ENCODE results near the gene TMED8.
"Not testable (repeated sequence)": the region's sequence is repeated elsewhere in the genome, so short reads cannot be mapped to it uniquely, and the experiment has no call there.

TMED8 gene

GRCh38 chr14:77344377-77344996, 32.4 kb downstream of the TMED8 start:
- TF ChIP-seq CTCF (conservative IDR thresholded peaks at IDR 0.05; ENCODE audit: low read length), result no peak
- no peak overlapping the region for H3K4me3 ChIP-seq (ENCODE audit: low read length)
- no peak for DNase-seq (ENCODE audit: low read depth)

GRCh38 chr14:77343662-77344061, 33.2 kb downstream of the TMED8 start:
- DNase-seq (ENCODE audit: low read depth), result no peak
- TF ChIP-seq CTCF (conservative IDR thresholded peaks at IDR 0.05; ENCODE audit: low read length), result no peak

GRCh38 chr14:77342726-77343397, 34.0 kb downstream of the TMED8 start:
- no peak for TF ChIP-seq CTCF (conservative IDR thresholded peaks at IDR 0.05; ENCODE audit: low read length)
- no peak overlapping the region for H3K4me3 ChIP-seq (ENCODE audit: low read length)
- no peak for DNase-seq (ENCODE audit: low read depth)

More at GRCh38 chr14:77343662-77344061, 33.2 kb downstream of the TMED8 start:
- H3K4me3 ChIP-seq (ENCODE audit: low read length), result no peak overlapping the region

GRCh38 chr14:77340389-77340788, 36.5 kb downstream of the TMED8 start:
- H3K4me3 ChIP-seq (ENCODE audit: low read length), result no peak overlapping the region
- TF ChIP-seq CTCF (conservative IDR thresholded peaks at IDR 0.05; ENCODE audit: low read length), result no peak
- DNase-seq (ENCODE audit: low read depth), result no peak

- no peak for TF ChIP-seq CTCF (conservative IDR thresholded peaks at IDR 0.05; ENCODE audit: low read length)
- no peak overlapping the region for H3K4me3 ChIP-seq (ENCODE audit: low read length)
- DNase-seq (ENCODE audit: low read depth), result peak; percentile 55
Measured at GRCh38 chr14:77339407-77339806, 37.5 kb downstream of the TMED8 start.

GRCh38 chr14:77338302-77338701, 38.6 kb downstream of the TMED8 start:
- no peak for DNase-seq (ENCODE audit: low read depth)
- no peak overlapping the region for H3K4me3 ChIP-seq (ENCODE audit: low read length)
- TF ChIP-seq CTCF (conservative IDR thresholded peaks at IDR 0.05; ENCODE audit: low read length), result no peak

- TF ChIP-seq CTCF (conservative IDR thresholded peaks at IDR 0.05; ENCODE audit: low read length), result no peak
- H3K4me3 ChIP-seq (ENCODE audit: low read length), result no peak overlapping the region
- no peak for DNase-seq (ENCODE audit: low read depth)
Measured at GRCh38 chr14:77337880-77338279, 39.0 kb downstream of the TMED8 start.

GRCh38 chr14:77337255-77337654, 39.6 kb downstream of the TMED8 start:
- H3K4me3 ChIP-seq (ENCODE audit: low read length); DNase-seq (ENCODE audit: low read depth): not testable (repeated sequence)

Data from AG10803 (cell line).